ENCODE results near the gene PDE8B.

DNA sequence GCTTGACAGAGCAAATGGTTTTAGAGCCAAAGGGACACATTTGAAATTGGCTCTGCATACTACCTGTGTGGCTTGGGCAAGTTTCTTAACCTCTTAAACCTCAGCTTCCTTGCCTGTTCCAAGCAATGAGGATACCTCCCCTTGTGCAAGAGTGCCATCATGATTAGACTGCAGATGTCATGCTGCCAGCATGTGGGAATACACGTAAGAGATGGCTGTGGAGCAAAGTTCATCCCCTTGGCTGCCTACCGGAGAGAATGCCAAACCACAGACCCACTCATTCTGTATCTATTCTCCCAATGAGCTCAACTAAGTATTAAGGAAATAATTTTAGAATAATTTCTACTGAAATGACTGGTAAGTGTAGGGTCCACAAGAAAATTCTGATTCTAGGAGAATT lies 180.3 kb downstream of the PDE8B start:
- no peak for TF ChIP-seq CTCF (IDR thresholded peaks at IDR 0.05)
- TF ChIP-seq POLR2A (IDR thresholded peaks at IDR 0.05), result no peak
